Thoracic aorta (tissue), 2 donors: ENCODE results near the gene PKD1. TPM values are rescaled to one million over a fixed set of nuclear protein-coding genes. Genes with fewer than 3 reads are reported as not detected.
"Not testable (repeated sequence)": the region's sequence is repeated elsewhere in the genome, so short reads cannot be mapped to it uniquely, and the experiment has no call there.

Experiments
- ATAC-seq: fragments of 150-250 bp; one replicate; pipeline ENCODE4 v1.8.0; 2017; ENCODE audit warnings: low read depth; ENCODE audit not compliant: insufficient number of reproducible peaks, low FRiP score
- DNase-seq: peaks from one replicate; pipeline ENCODE4 v3.0.0-alpha.2; 2020; ENCODE audit warnings: low spot score
- H3K27ac ChIP-seq, 2 donors: fragments of 200-600 bp; sonication (generic); 1 replicate in 1 of 2; 2 replicates in 1 of 2; pipeline ENCODE4 v1.5.1; 2016; ENCODE audit warnings: mild to moderate bottlenecking in 2 of 2, moderate library complexity in 2 of 2
- H3K27me3 ChIP-seq: fragments of 200-600 bp; sonication (generic); replicated peaks from 2 replicates; pipeline ENCODE4 v1.6.0; 2016; ENCODE audit warnings: mild to moderate bottlenecking; ENCODE audit not compliant: insufficient read depth
- H3K36me3 ChIP-seq: fragments of 200-600 bp; sonication (generic); one replicate; pipeline ENCODE4 v1.5.1; 2016
- H3K4me1 ChIP-seq, 2 donors: fragments of 200-600 bp; sonication (generic); 1 replicate in 1 of 2; 2 replicates in 1 of 2; pipeline versions ENCODE4 v1.5.1 to v1.6.0; 2016; ENCODE audit warnings: low read depth in 2 of 2, mild to moderate bottlenecking in 1 of 2; ENCODE audit not compliant: control insufficient read depth in 1 of 2
- H3K4me3 ChIP-seq: fragments of 200-600 bp; sonication (generic); 2 replicates; pipeline ENCODE4 v1.5.1; 2016; ENCODE audit warnings: mild to moderate bottlenecking
- H3K9me3 ChIP-seq: fragments of 200-600 bp; sonication (generic); 2 replicates; pipeline ENCODE4 v1.5.1; 2016
- total RNA-seq, 2 donors: library from RNA; depleted of rRNA; stranded (reverse); fragments of >200 nt; gene quantifications; one replicate each; pipeline versions ENCODE4 v1.1.0 to v1.2.3, GENCODE V29; 2016

PKD1 gene
- total RNA-seq, 2 donors from 2014 or later = 838 to 1,071 TPM

DNA sequence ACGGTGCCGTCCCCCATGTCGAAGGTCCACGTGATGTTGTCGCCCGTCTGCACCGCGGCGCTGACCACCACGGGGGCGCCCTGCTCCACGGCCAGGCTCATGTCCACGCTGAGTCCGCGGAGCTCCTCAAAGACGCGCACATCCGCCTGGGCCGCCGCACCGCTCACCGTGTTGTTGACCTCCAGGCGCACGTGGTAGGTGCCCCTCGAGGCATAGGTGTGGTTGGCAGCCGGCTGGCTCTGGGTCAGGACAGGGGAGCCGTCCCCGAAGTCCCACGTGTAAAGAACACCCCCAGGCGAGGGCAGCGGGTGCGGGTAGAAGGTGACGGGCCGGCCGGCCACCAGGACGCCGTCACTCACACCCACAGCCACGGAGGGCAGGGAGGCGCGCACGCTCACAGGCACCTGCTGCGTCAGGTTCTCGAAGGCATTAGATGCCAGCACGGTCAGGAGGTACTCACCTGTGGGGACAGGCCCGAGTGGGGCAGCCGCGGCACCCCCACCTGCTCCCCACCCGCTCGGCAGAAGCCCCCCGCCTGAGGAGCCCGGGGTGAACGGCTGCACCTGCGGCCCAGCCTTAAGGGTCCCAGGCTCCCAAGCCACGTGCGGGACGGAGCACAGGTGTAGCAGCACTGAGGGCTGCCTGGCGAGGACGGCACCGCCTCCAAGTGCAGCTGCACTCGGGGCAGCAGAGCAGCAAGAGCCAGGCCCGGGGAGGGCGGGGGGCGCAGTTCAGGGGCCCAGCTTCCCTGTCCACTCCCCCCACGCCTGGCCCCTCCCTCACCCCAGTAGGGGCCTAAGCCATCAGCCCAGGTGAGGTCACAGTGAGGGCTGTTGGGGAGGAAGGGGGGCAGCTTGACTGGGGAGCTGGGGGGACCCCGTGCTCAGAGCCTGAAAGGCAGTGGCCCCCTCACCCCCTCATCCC lies 24.0 kb downstream of the PKD1 start:
- H3K9me3 ChIP-seq, H3K4me3 ChIP-seq, H3K27me3 ChIP-seq, DNase-seq, H3K27ac ChIP-seq, ATAC-seq, H3K4me1 ChIP-seq: not testable (repeated sequence)
- H3K36me3 ChIP-seq = peaks cover 75% of the 10 kb centered on the region

DNA sequence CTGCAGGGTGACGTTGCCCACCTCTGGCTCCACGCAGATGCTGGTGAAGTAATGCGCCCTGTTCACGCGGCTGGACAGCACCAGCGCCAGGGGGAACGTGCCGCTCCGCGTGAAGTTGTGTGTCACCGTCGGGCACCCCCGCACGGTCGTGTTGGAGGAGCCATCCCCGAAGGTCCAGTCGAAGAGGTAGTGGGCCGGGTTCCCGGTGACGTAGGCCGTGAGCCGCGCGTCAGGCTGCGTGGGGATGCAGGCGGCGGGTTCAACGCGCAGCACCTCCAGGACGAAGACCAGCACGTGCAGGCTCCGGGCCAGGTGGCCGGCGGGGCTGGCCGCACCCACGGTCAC lies 24.7 kb downstream of the PKD1 start:
- not testable (repeated sequence) for H3K27ac ChIP-seq

DNA sequence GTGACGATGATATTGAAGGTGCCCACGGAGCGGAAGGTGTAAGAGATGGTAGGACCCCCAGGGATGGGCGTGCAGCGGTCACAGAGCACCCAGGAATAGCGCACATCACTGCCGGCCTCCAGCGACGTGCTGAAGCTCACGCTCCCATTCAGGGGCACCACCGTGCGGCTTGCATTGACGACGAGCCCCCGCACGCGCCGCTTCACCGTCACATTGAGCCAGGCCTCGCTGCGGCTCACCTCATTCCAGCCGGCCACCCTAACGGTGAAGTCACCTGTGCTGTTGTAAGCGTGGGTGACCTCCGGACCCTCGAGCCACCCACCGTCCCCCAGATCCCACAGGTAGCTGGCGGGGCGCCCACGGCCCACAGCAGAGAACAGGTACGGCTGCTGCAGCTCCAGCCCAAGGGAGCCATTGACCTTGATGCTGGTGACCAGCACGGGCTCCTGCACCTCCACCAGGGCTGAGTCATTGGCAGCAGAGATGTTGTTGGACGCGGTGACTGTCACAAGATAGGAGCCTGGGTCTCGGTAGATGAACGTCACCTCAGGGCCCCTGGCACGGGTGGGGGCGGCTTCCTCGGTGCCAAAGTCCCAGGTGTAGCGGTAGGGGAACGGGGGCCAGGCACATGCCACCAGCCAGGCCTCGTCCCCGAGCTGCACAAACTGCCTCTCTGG lies 25.2 kb downstream of the PKD1 start:
- H3K27me3 ChIP-seq, ATAC-seq, H3K27ac ChIP-seq, H3K4me3 ChIP-seq, DNase-seq, H3K4me1 ChIP-seq, H3K9me3 ChIP-seq: not testable (repeated sequence)
- peaks cover 77% of the 10 kb centered on the region for H3K36me3 ChIP-seq

More for the DNA sequence above, 24.7 kb downstream of the PKD1 start:
- peaks cover 76% of the 10 kb centered on the region for H3K36me3 ChIP-seq
- H3K9me3 ChIP-seq, DNase-seq, H3K4me3 ChIP-seq, H3K4me1 ChIP-seq, H3K27me3 ChIP-seq, ATAC-seq: not testable (repeated sequence)

DNA sequence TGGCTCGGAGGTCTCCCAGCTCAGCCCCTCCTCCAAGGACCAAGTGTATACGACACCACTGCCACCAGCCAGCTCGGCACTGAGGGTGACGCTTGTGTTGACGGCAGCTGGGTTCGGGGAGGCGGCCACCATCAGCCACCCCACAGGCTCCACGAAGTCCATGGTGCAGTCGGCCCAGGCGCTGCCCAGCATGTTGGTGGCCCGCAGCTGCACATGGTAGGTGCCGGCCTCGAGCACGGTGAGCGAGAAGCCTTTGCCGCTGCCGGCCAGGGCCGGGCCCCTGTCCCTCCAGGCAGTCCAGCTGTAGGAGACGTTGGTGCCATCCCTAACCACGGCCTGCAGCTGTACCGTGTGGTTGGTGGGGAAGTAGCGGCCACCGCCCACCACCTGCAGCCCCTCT lies 25.8 kb downstream of the PKD1 start:
- ATAC-seq, DNase-seq: not testable (repeated sequence)

DNA sequence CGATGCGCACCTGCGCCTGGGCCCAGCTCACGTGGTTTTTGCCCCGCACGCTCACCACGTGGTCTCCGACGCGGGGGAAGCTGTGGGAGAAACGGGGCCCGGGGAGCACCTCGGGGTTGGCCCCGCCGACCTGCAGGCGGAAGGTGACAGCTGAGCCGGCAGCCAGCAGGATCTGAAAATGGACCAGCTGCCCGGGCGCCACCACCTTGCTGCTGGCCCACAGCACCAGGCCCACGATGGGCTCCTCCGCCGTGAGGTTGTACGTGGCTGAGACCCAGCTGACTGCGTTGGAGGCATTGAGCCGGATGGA lies 26.5 kb downstream of the PKD1 start:
- not testable (repeated sequence) for H3K27ac ChIP-seq, ATAC-seq, H3K27me3 ChIP-seq, H3K4me1 ChIP-seq, DNase-seq, H3K4me3 ChIP-seq, H3K9me3 ChIP-seq
- peaks cover 72% of the 10 kb centered on the region for H3K36me3 ChIP-seq

More for the DNA sequence above, 25.8 kb downstream of the PKD1 start:
- H3K4me1 ChIP-seq, H3K9me3 ChIP-seq, H3K27ac ChIP-seq, H3K4me3 ChIP-seq, H3K27me3 ChIP-seq: not testable (repeated sequence)
- H3K36me3 ChIP-seq = peaks cover 74% of the 10 kb centered on the region

DNA sequence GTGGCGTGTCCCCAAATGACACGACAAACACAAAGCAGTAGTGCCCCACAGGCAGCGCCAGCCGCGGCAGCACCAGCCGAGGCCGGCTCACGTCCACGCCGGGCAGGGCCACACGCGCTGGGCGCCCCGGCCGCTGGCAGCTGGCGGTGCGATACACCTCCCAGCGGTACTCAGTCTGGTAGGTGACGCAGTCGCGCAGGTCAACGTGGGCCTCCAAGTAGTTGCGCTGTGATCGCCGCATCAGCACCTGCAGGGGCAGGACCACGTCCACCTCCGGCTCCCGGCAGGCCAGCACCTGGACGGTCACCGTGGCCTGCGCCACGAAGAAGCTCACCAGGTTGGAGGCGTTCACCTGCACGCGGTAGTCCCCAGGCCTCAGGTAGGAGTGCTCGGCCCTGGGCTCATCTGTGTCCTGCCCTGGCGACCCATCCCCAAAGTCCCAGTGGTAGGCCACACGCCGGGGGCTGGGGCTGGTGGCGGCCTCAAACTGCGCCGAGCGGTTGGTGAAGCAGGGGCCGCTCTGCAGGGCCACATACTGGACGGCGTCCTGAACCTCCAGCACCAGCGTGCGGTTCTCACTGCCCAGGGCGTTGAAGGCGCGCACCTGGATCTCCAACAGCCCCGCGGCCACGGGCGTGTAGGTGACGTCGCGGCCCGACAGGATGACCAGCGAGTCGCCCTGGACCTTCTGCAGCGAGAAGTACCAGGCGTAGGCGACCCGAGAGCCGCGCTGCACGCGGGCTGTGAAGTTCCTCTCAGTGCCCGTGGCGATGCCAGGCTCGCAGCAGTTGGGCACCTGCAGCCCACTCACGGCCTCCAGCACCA lies 27.0 kb downstream of the PKD1 start:
- ATAC-seq, H3K4me3 ChIP-seq: not testable (repeated sequence)
- peaks cover 67% of the 10 kb centered on the region for H3K36me3 ChIP-seq

DNA sequence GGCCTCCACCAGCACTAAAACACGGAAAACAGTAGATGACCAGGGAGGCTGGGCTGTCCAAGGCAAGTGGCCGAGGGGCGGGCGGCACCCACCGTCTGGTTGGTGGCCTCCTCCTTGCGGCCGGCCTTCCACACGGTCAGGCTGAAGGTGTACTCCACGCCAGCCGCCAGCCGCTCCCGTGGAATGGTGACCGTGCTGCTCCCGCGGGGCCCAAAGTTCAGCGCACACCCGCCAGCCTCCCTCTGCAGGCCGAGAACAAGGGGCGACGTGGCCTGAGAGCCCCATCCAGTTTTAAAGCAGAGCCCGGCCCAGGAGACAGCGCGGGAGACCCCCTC lies 27.9 kb downstream of the PKD1 start:
- not testable (repeated sequence) for H3K4me3 ChIP-seq, H3K27ac ChIP-seq, DNase-seq, H3K4me1 ChIP-seq, H3K27me3 ChIP-seq, ATAC-seq, H3K9me3 ChIP-seq
- H3K36me3 ChIP-seq = peaks cover 71% of the 10 kb centered on the region

More for the DNA sequence above, 27.0 kb downstream of the PKD1 start:
- H3K27ac ChIP-seq, DNase-seq, H3K27me3 ChIP-seq, H3K4me1 ChIP-seq, H3K9me3 ChIP-seq: not testable (repeated sequence)

DNA sequence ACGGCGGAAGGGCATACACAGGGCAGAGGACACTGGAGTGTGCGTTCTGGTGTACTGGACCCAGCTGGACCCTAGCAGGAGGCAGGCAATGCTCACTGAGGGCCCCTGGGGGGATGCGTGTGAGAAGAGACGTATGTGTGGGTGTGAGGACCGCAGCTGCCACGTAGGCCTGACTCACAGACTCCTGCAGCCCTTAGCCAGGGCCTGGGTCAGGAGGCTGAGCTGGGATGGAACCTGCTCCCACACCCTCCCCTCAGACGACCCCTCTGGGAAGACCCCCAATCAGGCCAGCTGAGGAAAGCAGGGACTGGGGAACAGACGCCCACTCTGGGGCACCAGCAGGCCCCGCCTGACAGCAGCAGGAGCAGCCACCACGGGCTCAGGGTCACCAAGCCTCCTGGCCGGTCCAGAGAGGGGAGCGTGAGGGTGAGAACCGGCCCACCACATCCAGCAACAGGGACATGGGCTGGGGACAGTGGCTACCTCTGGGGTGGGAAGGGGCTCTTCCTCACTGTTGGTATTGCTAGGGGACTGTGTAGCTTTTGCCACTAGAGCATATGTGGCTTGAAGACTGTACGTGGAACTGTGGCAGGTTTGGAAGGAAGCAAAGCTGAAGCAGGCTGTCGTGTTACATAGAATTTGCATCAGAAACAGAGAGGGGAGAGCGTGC lies 28.4 kb downstream of the PKD1 start:
- H3K9me3 ChIP-seq, DNase-seq, H3K4me3 ChIP-seq, H3K27ac ChIP-seq, H3K27me3 ChIP-seq, ATAC-seq, H3K4me1 ChIP-seq: not testable (repeated sequence)
- H3K36me3 ChIP-seq = peaks cover 71% of the 10 kb centered on the region

DNA sequence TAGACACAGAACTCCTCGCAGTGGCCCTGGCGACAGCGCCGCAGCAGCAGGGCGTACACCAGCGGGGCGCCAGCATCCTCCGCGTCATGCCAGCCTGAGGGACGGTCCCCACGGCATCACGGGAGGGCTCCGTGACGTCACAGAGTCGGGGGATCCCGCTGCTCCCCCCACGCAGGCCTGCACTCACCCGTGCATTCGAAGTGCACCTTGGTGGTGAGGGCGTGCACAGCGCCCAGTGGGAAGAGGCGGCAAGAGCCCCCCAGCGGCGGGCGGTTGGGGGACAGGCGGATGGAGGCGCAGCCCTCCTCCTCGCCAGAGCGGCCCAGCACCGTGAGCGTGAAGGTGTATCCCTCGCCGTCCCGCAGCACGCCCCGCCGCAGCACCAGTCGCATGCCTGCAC lies 29.5 kb downstream of the PKD1 start:
- DNase-seq, H3K27ac ChIP-seq, H3K4me3 ChIP-seq, H3K4me1 ChIP-seq, ATAC-seq, H3K9me3 ChIP-seq, H3K27me3 ChIP-seq: not testable (repeated sequence)
- peaks cover 68% of the 10 kb centered on the region for H3K36me3 ChIP-seq

DNA sequence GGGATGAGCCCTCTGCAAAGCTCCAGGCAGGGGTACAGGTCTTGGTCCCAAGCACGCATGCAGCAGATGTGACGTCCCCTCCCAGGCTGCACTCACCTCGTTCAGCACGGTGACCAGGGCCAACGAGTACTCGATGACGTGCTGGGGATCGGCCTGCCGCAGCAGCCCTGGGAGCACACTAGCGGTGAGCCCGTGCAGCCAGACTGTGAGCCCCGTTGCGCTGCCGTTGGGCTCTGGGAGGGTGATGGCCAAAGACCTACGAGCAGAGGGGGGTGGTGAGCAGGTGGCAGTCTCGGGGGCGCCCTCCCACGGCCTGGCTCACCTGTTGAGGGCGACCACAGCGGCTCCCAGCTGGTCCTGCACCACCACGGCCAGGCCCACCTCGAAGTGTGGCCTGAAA lies 29.9 kb downstream of the PKD1 start:
- not testable (repeated sequence) for H3K27ac ChIP-seq, H3K27me3 ChIP-seq, H3K4me3 ChIP-seq, DNase-seq, ATAC-seq, H3K9me3 ChIP-seq, H3K4me1 ChIP-seq
- peaks cover 69% of the 10 kb centered on the region for H3K36me3 ChIP-seq

DNA sequence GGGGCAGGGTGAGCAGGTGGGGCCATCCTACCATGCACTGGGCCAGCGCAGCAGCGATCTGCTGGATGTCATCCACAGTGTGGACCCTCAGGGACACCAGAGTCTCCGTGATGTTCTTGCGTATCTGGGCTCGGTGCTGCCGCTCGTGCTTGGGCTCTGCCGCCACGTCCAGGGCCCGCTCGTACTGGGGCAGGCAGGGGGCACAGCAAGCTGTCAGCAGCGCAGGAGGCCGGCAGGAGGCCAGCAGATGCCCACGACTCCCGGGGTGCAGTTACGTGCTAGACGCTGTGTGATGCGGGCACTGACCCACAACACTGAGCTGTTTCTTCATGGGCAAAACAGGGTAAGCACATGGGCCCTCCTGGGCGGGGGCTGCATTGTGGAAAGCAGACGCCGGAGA lies 30.4 kb downstream of the PKD1 start:
- H3K27me3 ChIP-seq, ATAC-seq, H3K4me1 ChIP-seq, DNase-seq, H3K4me3 ChIP-seq, H3K9me3 ChIP-seq, H3K27ac ChIP-seq: not testable (repeated sequence)
- H3K36me3 ChIP-seq = peaks cover 70% of the 10 kb centered on the region

DNA sequence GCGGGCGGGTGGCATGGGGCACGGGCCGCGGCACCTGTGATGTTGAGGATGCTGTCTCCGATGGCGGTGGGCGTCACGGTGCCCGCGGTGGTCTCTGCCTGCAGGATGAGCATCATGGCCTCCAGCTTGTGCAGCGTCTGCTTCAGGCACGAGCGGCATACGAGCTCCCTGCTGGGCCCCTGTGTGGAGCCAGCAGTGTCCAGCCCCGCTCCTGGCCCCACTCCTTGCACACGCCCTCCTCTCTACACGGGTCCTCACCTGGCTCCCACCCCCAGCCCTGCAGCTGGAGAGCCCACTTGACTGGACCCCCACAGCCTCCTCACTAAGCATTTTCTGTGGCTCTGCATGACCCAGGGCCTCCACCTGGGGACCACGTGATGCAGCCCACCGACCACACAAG lies 31.2 kb downstream of the PKD1 start:
- H3K27me3 ChIP-seq, H3K9me3 ChIP-seq, H3K4me3 ChIP-seq, ATAC-seq, H3K27ac ChIP-seq, DNase-seq, H3K4me1 ChIP-seq: not testable (repeated sequence)
- H3K36me3 ChIP-seq = peaks cover 72% of the 10 kb centered on the region
